Urinary bladder (tissue), 4 donors: Measurements from ENCODE around the gene IL2RA. TPM values are rescaled to one million over a fixed set of nuclear protein-coding genes. Genes with fewer than 3 reads are reported as not detected.

Source experiments
- DNase-seq: peaks from one replicate; pipeline ENCODE4 v3.0.0-alpha.2; 2015; ENCODE audit errors: extremely low spot score
- H3K27ac ChIP-seq: one replicate; pipeline ENCODE4 v1.5.1; 2013; ENCODE audit warnings: low read depth, mild to moderate bottlenecking, moderate library complexity
- H3K36me3 ChIP-seq: one replicate; pipeline ENCODE4 v1.6.1; 2013; ENCODE audit warnings: mild to moderate bottlenecking, moderate library complexity; ENCODE audit not compliant: insufficient read depth
- H3K4me1 ChIP-seq: one replicate; pipeline ENCODE4 v1.6.1; 2013; ENCODE audit warnings: mild to moderate bottlenecking, moderate library complexity; ENCODE audit not compliant: insufficient read depth
- H3K4me3 ChIP-seq: one replicate; pipeline ENCODE4 v1.5.1; 2013; ENCODE audit warnings: low read depth, low read length
- WGBS: extraction: QIAGEN DNeasy Blood & Tissue Kit; methylation state at CpG from one replicate; pipeline ENCODE4 v1.1.7; 2013; 5-methylcytosine and 5-hydroxymethylcytosine counted together
- polyA plus RNA-seq: library from polyadenylated mRNA; stranded (reverse); fragments of 200-250 nt; gene quantifications from one replicate; pipeline ENCODE4 v1.2.3, GENCODE V29; 2013
- total RNA-seq: library from RNA; depleted of rRNA; stranded (reverse); fragments of >200 nt; gene quantifications from one replicate; pipeline ENCODE4 v1.2.3, GENCODE V29; 2014
- donor health status: healthy with polysubstance abuse.
- donor health status: healthy.

The IL2RA gene
- total and polyA plus RNA-seq, 2 donors = 0.37 to 0.87 TPM

- Histone ChIP-seq H3K4me3 (no peak overlapping the region), H3K36me3 (no peaks in the 10 kb centered on the region), H3K27ac (no peak overlapping the region), H3K4me1 (no peaks in the 10 kb centered on the region)
- WGBS = 92% methylated on average over 3 of the region's 3 CpGs
- DNase-seq = no peak
These were observed 3.3 kb downstream of the IL2RA start for GRCh38 chr10:6058682-6059475.

- Histone ChIP-seq H3K36me3 (no peaks in the 10 kb centered on the region), H3K27ac (no peak overlapping the region), H3K4me1 (no peaks in the 10 kb centered on the region), H3K4me3 (no peak overlapping the region)
- no peak for DNase-seq
- WGBS = 95% methylated on average over 5 of the region's 5 CpGs
These were observed 5.6 kb downstream of the IL2RA start for GRCh38 chr10:6056411-6057135.

GRCh38 chr10:6055929-6056328 is 6.2 kb downstream of the IL2RA start:
- Histone ChIP-seq H3K36me3 (no peaks in the 10 kb centered on the region), H3K27ac (no peak overlapping the region), H3K4me1 (no peaks in the 10 kb centered on the region), H3K4me3 (no peak overlapping the region)
- no peak for DNase-seq
- WGBS = 78% methylated on average over 4 of the region's 4 CpGs

- WGBS = 92% methylated on average over 5 of the region's 5 CpGs
- Histone ChIP-seq H3K36me3 (no peaks in the 10 kb centered on the region), H3K4me1 (no peaks in the 10 kb centered on the region), H3K27ac (no peak overlapping the region), H3K4me3 (no peak overlapping the region)
- no peak for DNase-seq
These were observed 7.3 kb downstream of the IL2RA start for GRCh38 chr10:6054884-6055283.

- DNase-seq = no peak
- no peak overlapping the region for H3K4me3 ChIP-seq
- no peaks in the 10 kb centered on the region for H3K36me3 ChIP-seq
- no peaks in the 10 kb centered on the region for H3K4me1 ChIP-seq
- H3K27ac ChIP-seq = no peak overlapping the region
- 58% methylated on average over 18 of the region's 18 CpGs for WGBS
These were observed 8.1 kb downstream of the IL2RA start for GRCh38 chr10:6053816-6054631.

GRCh38 chr10:6053303-6053702 is 8.9 kb downstream of the IL2RA start:
- 85% methylated on average over 4 of the region's 4 CpGs for WGBS
- Histone ChIP-seq H3K27ac (no peak overlapping the region), H3K4me1 (no peaks in the 10 kb centered on the region), H3K36me3 (no peaks in the 10 kb centered on the region), H3K4me3 (no peak overlapping the region)
- DNase-seq = no peak

GRCh38 chr10:6052247-6053221 is 9.6 kb downstream of the IL2RA start:
- H3K4me3 ChIP-seq = no peak overlapping the region
- no peaks in the 10 kb centered on the region for H3K36me3 ChIP-seq
- WGBS = 85% methylated on average over 17 of the region's 17 CpGs
- DNase-seq = no peak
- no peaks in the 10 kb centered on the region for H3K4me1 ChIP-seq
- no peak overlapping the region for H3K27ac ChIP-seq

GRCh38 chr10:6050801-6051445 is 11.2 kb downstream of the IL2RA start:
- peak overlapping the region; percentile 36 for H3K4me3 ChIP-seq
- 18% methylated on average over 18 of the region's 18 CpGs for WGBS
- peak overlapping the region; percentile 38 for H3K27ac ChIP-seq
- no peaks in the 10 kb centered on the region for H3K36me3 ChIP-seq
- H3K4me1 ChIP-seq = no peaks in the 10 kb centered on the region
- DNase-seq = no peak

GRCh38 chr10:6049031-6049400 is 13.2 kb downstream of the IL2RA start:
- no peak for DNase-seq
- Histone ChIP-seq H3K4me1 (no peaks in the 10 kb centered on the region), H3K4me3 (no peak overlapping the region), H3K27ac (no peak overlapping the region), H3K36me3 (no peaks in the 10 kb centered on the region)
- WGBS = 95% methylated on average over 2 of the region's 2 CpGs

- Histone ChIP-seq H3K27ac (no peak overlapping the region), H3K4me1 (no peaks in the 10 kb centered on the region), H3K36me3 (no peaks in the 10 kb centered on the region), H3K4me3 (no peak overlapping the region)
- DNase-seq = no peak
- 95% methylated on average over 7 of the region's 7 CpGs for WGBS
These were observed 13.7 kb downstream of the IL2RA start for GRCh38 chr10:6048281-6049030.

- Histone ChIP-seq H3K4me3 (no peak overlapping the region), H3K4me1 (no peaks in the 10 kb centered on the region), H3K27ac (no peak overlapping the region), H3K36me3 (no peaks in the 10 kb centered on the region)
- 85% methylated on average over 7 of the region's 7 CpGs for WGBS
- no peak for DNase-seq
These were observed 14.3 kb downstream of the IL2RA start for GRCh38 chr10:6047847-6048246.
